Astrocyte (in vitro differentiated cells and primary cell): Measurements from ENCODE around the gene MARK1. TPM values are rescaled to one million over a fixed set of nuclear protein-coding genes. Genes with fewer than 3 reads are reported as not detected.

ENCODE experiments used
- DNase-seq: peaks from one replicate; pipeline ENCODE4 v3.0.0-alpha.2; 2010; ENCODE audit warnings: low read depth
- FAIRE-seq: peaks from 2 replicates; lab custom pipeline; 2011; peaks lifted over from hg19 to GRCh38; lab: Jason Lieb, UNC
- H2AFZ ChIP-seq: 2 replicates; pipeline ENCODE4 v1.6.0; 2012; ENCODE audit warnings: low read depth, low read length, inconsistent platforms
- H3K27ac ChIP-seq: 2 replicates; pipeline ENCODE4 v1.5.1; 2011; ENCODE audit warnings: low read depth, low read length, inconsistent platforms
- H3K27me3 ChIP-seq: 2 replicates; pipeline ENCODE4 v1.6.0; 2011; ENCODE audit warnings: low read length, inconsistent platforms; ENCODE audit not compliant: insufficient read depth
- H3K36me3 ChIP-seq: 2 replicates; pipeline ENCODE4 v1.5.1; 2011; ENCODE audit warnings: low read length, inconsistent platforms; ENCODE audit not compliant: insufficient read depth
- H3K4me1 ChIP-seq: 2 replicates; pipeline ENCODE4 v1.5.1; 2011; ENCODE audit warnings: low read length, inconsistent platforms; ENCODE audit not compliant: insufficient read depth
- H3K4me2 ChIP-seq: 2 replicates; pipeline ENCODE4 v1.6.0; 2012; ENCODE audit warnings: low read length, inconsistent platforms
- H3K4me3 ChIP-seq: 2 replicates; pipeline ENCODE4 v1.5.1; 2011; ENCODE audit warnings: low read depth, mild to moderate bottlenecking, low read length, inconsistent platforms; ENCODE audit not compliant: insufficient read depth
- H3K79me2 ChIP-seq: 2 replicates; pipeline ENCODE4 v1.6.0; 2012; ENCODE audit warnings: mild to moderate bottlenecking, low read length, inconsistent platforms; ENCODE audit not compliant: insufficient read depth
- H3K9ac ChIP-seq: 2 replicates; pipeline ENCODE4 v1.6.0; 2012; ENCODE audit warnings: mild to moderate bottlenecking, low read length, inconsistent platforms
- H3K9me3 ChIP-seq: 2 replicates; pipeline ENCODE4 v1.5.1; 2012; ENCODE audit warnings: low read depth, mild to moderate bottlenecking, low read length, inconsistent platforms; ENCODE audit not compliant: insufficient read depth
- H4K20me1 ChIP-seq: 2 replicates; pipeline ENCODE4 v1.6.0; 2012; ENCODE audit warnings: low read length, inconsistent platforms; ENCODE audit not compliant: insufficient read depth
- H3K27ac Mint-ChIP-seq: one replicate; pipeline ENCODE4 v1.8.0; 2021; ENCODE audit warnings: mild to moderate bottlenecking, mixed read lengths; ENCODE audit not compliant: unreplicated experiment
- H3K27me3 Mint-ChIP-seq: one replicate; pipeline ENCODE4 v1.8.0; 2021; ENCODE audit warnings: low read depth, mixed read lengths; ENCODE audit not compliant: unreplicated experiment
- H3K36me3 Mint-ChIP-seq: one replicate; pipeline ENCODE4 v1.8.0; 2021; ENCODE audit warnings: low read depth, mixed read lengths; ENCODE audit not compliant: unreplicated experiment
- H3K4me1 Mint-ChIP-seq: one replicate; pipeline ENCODE4 v1.8.0; 2021; ENCODE audit warnings: low read depth, mixed read lengths; ENCODE audit not compliant: unreplicated experiment
- H3K4me3 Mint-ChIP-seq: one replicate; pipeline ENCODE4 v1.8.0; 2021; ENCODE audit warnings: mild to moderate bottlenecking, moderate library complexity, mixed read lengths; ENCODE audit not compliant: unreplicated experiment
- H3K9me3 Mint-ChIP-seq: one replicate; pipeline ENCODE4 v1.8.0; 2021; ENCODE audit warnings: mild to moderate bottlenecking, mixed read lengths; ENCODE audit not compliant: unreplicated experiment
- EZH2 ChIP-seq: IDR thresholded peaks from 2 replicates; pipeline ENCODE4 v1.6.1; 2012; ENCODE audit warnings: mild to moderate bottlenecking, low read length, inconsistent platforms; ENCODE audit not compliant: insufficient read depth
- total RNA-seq: library from RNA; stranded (reverse); gene quantifications from 2 replicates; pipeline ENCODE4 v1.2.1, GENCODE V29; 2021
- TF ChIP-seq, protein P1 (sequence below): IDR thresholded peaks from 2 replicates; pipeline ENCODE4 v1.5.1; 2011; ENCODE audit warnings: low read depth, mild to moderate bottlenecking, inconsistent platforms, low read length, moderate library complexity; ENCODE audit not compliant: insufficient read depth

Gene MARK1
- total RNA-seq, 1 donor from 2014 or later = 10.8 TPM

DNA sequence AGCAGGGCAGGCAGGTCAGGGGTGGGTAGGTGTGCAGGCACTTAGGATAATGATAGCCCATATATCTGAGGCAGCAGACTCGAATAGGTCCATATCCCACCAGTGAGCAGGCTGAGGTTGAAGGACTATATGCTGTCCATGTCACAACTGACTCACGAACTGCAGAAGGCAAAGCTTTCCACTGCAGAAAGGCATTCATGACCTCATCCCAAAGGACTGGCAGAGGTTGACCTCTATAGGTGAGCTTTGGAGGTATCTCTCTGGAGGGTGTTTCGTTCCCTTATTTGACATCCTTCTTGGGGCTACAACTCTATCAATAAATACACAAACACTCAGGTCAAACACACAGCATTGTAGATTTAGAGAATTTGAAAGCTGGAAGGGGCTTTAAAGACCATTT is 42.8 kb upstream of the MARK1 start:
- Histone ChIP-seq H3K4me2 (no peak overlapping the region), H3K36me3 (no peaks in the 10 kb centered on the region), H3K9me3 (no peaks in the 10 kb centered on the region), H3K4me3 (no peak overlapping the region), H3K9ac (no peak overlapping the region), H3K4me1 (no peaks in the 10 kb centered on the region), H2AFZ (no peak overlapping the region), H3K79me2 (no peaks in the 10 kb centered on the region), H3K27ac (no peak overlapping the region), H3K27me3 (no peaks in the 10 kb centered on the region), H4K20me1 (no peaks in the 10 kb centered on the region)
- peaks cover 7% of the 10 kb centered on the region for H3K4me1 Mint-ChIP-seq
- no peaks in the 10 kb centered on the region for H3K9me3 Mint-ChIP-seq
- TF ChIP-seq, protein P1, sequence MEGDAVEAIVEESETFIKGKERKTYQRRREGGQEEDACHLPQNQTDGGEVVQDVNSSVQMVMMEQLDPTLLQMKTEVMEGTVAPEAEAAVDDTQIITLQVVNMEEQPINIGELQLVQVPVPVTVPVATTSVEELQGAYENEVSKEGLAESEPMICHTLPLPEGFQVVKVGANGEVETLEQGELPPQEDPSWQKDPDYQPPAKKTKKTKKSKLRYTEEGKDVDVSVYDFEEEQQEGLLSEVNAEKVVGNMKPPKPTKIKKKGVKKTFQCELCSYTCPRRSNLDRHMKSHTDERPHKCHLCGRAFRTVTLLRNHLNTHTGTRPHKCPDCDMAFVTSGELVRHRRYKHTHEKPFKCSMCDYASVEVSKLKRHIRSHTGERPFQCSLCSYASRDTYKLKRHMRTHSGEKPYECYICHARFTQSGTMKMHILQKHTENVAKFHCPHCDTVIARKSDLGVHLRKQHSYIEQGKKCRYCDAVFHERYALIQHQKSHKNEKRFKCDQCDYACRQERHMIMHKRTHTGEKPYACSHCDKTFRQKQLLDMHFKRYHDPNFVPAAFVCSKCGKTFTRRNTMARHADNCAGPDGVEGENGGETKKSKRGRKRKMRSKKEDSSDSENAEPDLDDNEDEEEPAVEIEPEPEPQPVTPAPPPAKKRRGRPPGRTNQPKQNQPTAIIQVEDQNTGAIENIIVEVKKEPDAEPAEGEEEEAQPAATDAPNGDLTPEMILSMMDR = no peak
- no peak overlapping the region for H3K4me3 Mint-ChIP-seq
- H3K36me3 Mint-ChIP-seq = no peaks in the 10 kb centered on the region
- H3K27me3 Mint-ChIP-seq = no peaks in the 10 kb centered on the region
- DNase-seq (no peak), FAIRE-seq (no peak)
- H3K27ac Mint-ChIP-seq = no peak overlapping the region

DNA sequence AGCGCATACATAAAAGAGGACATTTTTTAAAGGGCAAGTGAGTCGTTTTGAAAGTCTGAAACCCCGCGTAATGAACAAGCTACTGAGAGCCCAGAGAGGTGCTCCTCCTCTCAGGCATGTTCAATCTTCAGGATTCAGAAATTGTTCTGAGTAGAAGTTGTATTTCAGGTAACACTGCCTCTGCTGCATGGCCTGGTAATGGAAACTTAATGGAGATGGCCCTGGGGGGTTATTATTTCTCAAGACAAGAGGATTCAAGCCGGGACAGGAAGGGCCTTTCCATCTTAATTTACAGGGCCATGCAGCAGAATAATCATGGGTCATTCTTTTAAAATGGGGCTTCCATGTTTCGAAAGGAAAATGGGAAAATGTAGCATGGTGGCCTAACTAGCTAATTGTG is 42.1 kb upstream of the MARK1 start:
- Mint-ChIP-seq H3K4me1 (peaks cover 7% of the 10 kb centered on the region), H3K4me3 (no peak overlapping the region), H3K27ac (no peak overlapping the region), H3K27me3 (no peaks in the 10 kb centered on the region), H3K9me3 (no peaks in the 10 kb centered on the region), H3K36me3 (no peaks in the 10 kb centered on the region)
- no peak for FAIRE-seq
- no peaks in the 10 kb centered on the region for H3K4me1 ChIP-seq
- DNase-seq = no peak
- H3K36me3 ChIP-seq = no peaks in the 10 kb centered on the region
- H3K4me3 ChIP-seq = no peak overlapping the region
- TF ChIP-seq, protein P1 = no peak
- TF ChIP-seq EZH2 = no peak
- no peak overlapping the region for H3K4me2 ChIP-seq
- H3K79me2 ChIP-seq = no peaks in the 10 kb centered on the region
- H3K9ac ChIP-seq = no peak overlapping the region
- no peaks in the 10 kb centered on the region for H3K9me3 ChIP-seq
- no peaks in the 10 kb centered on the region for H4K20me1 ChIP-seq
- no peaks in the 10 kb centered on the region for H3K27me3 ChIP-seq
- H3K27ac ChIP-seq = no peak overlapping the region
- H2AFZ ChIP-seq = no peak overlapping the region

DNA sequence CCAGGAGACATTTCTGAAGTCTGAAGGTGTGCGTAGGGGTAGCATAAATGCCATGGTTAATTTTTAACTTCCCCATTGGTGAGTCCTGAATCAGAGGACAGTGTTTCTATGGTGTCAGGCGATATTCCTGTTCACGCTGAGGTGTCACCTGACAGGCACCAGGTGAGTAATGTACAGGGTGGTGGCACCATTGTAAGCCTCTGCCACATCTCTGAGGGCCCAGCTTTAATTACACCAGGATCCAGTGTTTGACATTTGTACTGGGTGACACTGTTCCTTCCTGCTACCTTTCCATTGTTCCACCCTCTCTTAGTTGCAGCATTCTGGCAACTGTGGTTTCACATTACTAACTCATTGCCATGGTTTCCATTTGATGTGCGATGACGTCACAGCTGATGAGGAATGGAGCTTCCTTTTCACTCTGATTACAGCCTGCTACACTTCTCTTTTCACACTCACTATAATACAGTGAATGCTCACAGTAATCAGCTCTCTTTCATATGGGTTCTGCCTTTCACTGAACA is 40.6 kb upstream of the MARK1 start:
- peaks cover 7% of the 10 kb centered on the region for H3K4me1 Mint-ChIP-seq

More for the DNA sequence above, 40.6 kb upstream of the MARK1 start:
- no peaks in the 10 kb centered on the region for H3K4me1 ChIP-seq
- Mint-ChIP-seq H3K27me3 (no peaks in the 10 kb centered on the region), H3K4me3 (no peak overlapping the region), H3K36me3 (no peaks in the 10 kb centered on the region), H3K27ac (peak overlapping the region; percentile 70), H3K9me3 (no peaks in the 10 kb centered on the region)
- no peaks in the 10 kb centered on the region for H3K36me3 ChIP-seq
- H3K9me3 ChIP-seq = no peaks in the 10 kb centered on the region
- H3K27me3 ChIP-seq = no peaks in the 10 kb centered on the region
- TF ChIP-seq EZH2 = no peak
- TF ChIP-seq, protein P1 = no peak
- no peaks in the 10 kb centered on the region for H4K20me1 ChIP-seq
- H2AFZ ChIP-seq = peak overlapping the region; percentile 17
- no peak overlapping the region for H3K9ac ChIP-seq
- no peak overlapping the region for H3K27ac ChIP-seq
- FAIRE-seq = no peak
- no peak overlapping the region for H3K4me3 ChIP-seq
- DNase-seq = peak; percentile 51
- no peaks in the 10 kb centered on the region for H3K79me2 ChIP-seq
- H3K4me2 ChIP-seq = no peak overlapping the region
